SK-N-SH (cell line): ENCODE results near the gene CFDP1.

Experiments
- CTCF ChIP-seq: fragments of 200-600 bp; sonication (generic); IDR thresholded peaks from 2 replicates; pipeline ENCODE4 v1.6.1; 2017; ENCODE audit warnings: antibody characterized with exemption, mild to moderate bottlenecking, moderate library complexity
- EP300 ChIP-seq, 2 experiments: IDR thresholded peaks; 2 replicates each; pipeline versions ENCODE4 v1.4.0 to v1.6.1; 2012; ENCODE audit warnings: borderline replicate concordance in 1 of 2, low read depth in 1 of 2, low read length in 1 of 2
- EZH2phosphoT487 ChIP-seq: fragments of 200-600 bp; sonication (generic); IDR thresholded peaks from 2 replicates; pipeline ENCODE4 v1.6.1; 2017; ENCODE audit warnings: low read depth, mixed run types, mild to moderate bottlenecking, antibody characterized with exemption, moderate library complexity, borderline replicate concordance
- FOXM1 ChIP-seq: IDR thresholded peaks from 2 replicates; pipeline ENCODE4 v1.4.0; 2012; ENCODE audit warnings: low read depth, mild to moderate bottlenecking
- MAX ChIP-seq: IDR thresholded peaks from 2 replicates; pipeline ENCODE4 v1.4.0; 2012; ENCODE audit warnings: low read depth
- POLR2AphosphoS5 ChIP-seq: IDR thresholded peaks from 2 replicates; pipeline ENCODE4 v1.6.1; 2012; ENCODE audit warnings: low read depth, low read length
- RAD21 ChIP-seq: IDR thresholded peaks from 2 replicates; pipeline ENCODE4 v1.6.1; 2012; ENCODE audit warnings: mild to moderate bottlenecking, low read length
- REST ChIP-seq: IDR thresholded peaks from 2 replicates; pipeline ENCODE4 v1.6.1; 2012; ENCODE audit warnings: mild to moderate bottlenecking, low read depth, low read length, moderate library complexity
- SMC3 ChIP-seq: IDR thresholded peaks from 2 replicates; pipeline ENCODE4 v1.6.1; 2012; ENCODE audit warnings: low read depth, low read length, improper control_type of control experiment

GRCh38 chr16:75361936-75362335, 71.4 kb downstream of the CFDP1 start:
- TF ChIP-seq POLR2AphosphoS5 (no peak), CTCF (no peak), REST (no peak), EZH2phosphoT487 (no peak), SMC3 (no peak), FOXM1 (no peak), EP300 (IDR thresholded peaks at IDR 0.05; ENCODE audit: borderline replicate concordance in 1 of 2, low read depth in 1 of 2, low read length in 1 of 2) (no peak), MAX (no peak), RAD21 (no peak)
